GM23338 (cell line): ENCODE measurements around the gene RCE1. TPM values are rescaled to one million over a fixed set of nuclear protein-coding genes. Genes with fewer than 3 reads are reported as not detected.

Experiments used
- ATAC-seq: fragments of 200-7000 bp; cut with Tn5 transposase; 3 replicates; pipeline ENCODE4 v1.9.1; 2020
- DNase-seq: peaks from one replicate; pipeline ENCODE4 v3.0.0-alpha.2; 2015; ENCODE audit warnings: low spot score
- H2AFZ ChIP-seq: fragments of 200-600 bp; sonication (generic); 2 replicates; pipeline ENCODE4 v1.8.0; 2016; ENCODE audit warnings: antibody characterized with exemption, mild to moderate bottlenecking, moderate library complexity
- H3F3A ChIP-seq: fragments of 200-600 bp; sonication (generic); replicated peaks from 2 replicates; pipeline ENCODE4 v1.8.0; 2017; ENCODE audit warnings: antibody characterized with exemption, mixed run types, low read depth
- H3K27ac ChIP-seq: fragments of 200-600 bp; sonication (generic); 2 replicates; pipeline ENCODE4 v1.6.1; 2016; ENCODE audit warnings: low read depth
- H3K27me3 ChIP-seq: fragments of 200-600 bp; sonication (generic); 2 replicates; pipeline ENCODE4 v1.8.0; 2016; ENCODE audit warnings: mild to moderate bottlenecking, mixed run types, moderate library complexity; ENCODE audit not compliant: insufficient read depth
- H3K36me3 ChIP-seq: fragments of 200-600 bp; sonication (generic); 2 replicates; pipeline ENCODE4 v1.8.0; 2016; ENCODE audit warnings: mild to moderate bottlenecking; ENCODE audit not compliant: insufficient read depth
- H3K4me1 ChIP-seq: fragments of 200-600 bp; sonication (generic); 2 replicates; pipeline ENCODE4 v1.8.0; 2016; ENCODE audit warnings: mild to moderate bottlenecking, moderate library complexity; ENCODE audit not compliant: insufficient read depth
- H3K4me2 ChIP-seq: fragments of 200-600 bp; sonication (generic); 2 replicates; pipeline ENCODE4 v1.7.1; 2017; ENCODE audit warnings: mixed run types
- H3K4me3 ChIP-seq: fragments of 200-600 bp; sonication (generic); 2 replicates; pipeline ENCODE4 v1.6.1; 2016; ENCODE audit warnings: mixed run types
- H3K79me2 ChIP-seq: fragments of 200-600 bp; sonication (generic); replicated peaks from 2 replicates; pipeline ENCODE4 v1.8.0; 2017; ENCODE audit warnings: mild to moderate bottlenecking; ENCODE audit not compliant: insufficient read depth
- H3K9me2 ChIP-seq: fragments of 200-600 bp; sonication (generic); 2 replicates; pipeline ENCODE4 v1.8.0; 2017; ENCODE audit not compliant: insufficient read depth
- H4K20me1 ChIP-seq: fragments of 200-600 bp; sonication (generic); replicated peaks from 2 replicates; pipeline ENCODE4 v1.8.0; 2017; ENCODE audit warnings: mild to moderate bottlenecking; ENCODE audit not compliant: insufficient read depth
- H3K27ac Mint-ChIP-seq: 2 replicates; pipeline ENCODE4 v1.8.0; 2020; ENCODE audit warnings: inconsistent platforms, mild to moderate bottlenecking, moderate library complexity, mixed read lengths
- H3K27me3 Mint-ChIP-seq: 3 replicates; pipeline ENCODE4 v1.8.0; 2022; ENCODE audit warnings: low read depth, mild to moderate bottlenecking, moderate library complexity, mixed read lengths, inconsistent platforms; ENCODE audit not compliant: insufficient read depth, poor library complexity
- H3K36me3 Mint-ChIP-seq: 3 replicates; pipeline ENCODE4 v1.8.0; 2021; ENCODE audit warnings: low read depth, mild to moderate bottlenecking, inconsistent platforms, moderate library complexity, mixed read lengths
- H3K4me1 Mint-ChIP-seq: 3 replicates; pipeline ENCODE4 v1.8.0; 2020; ENCODE audit warnings: mild to moderate bottlenecking, inconsistent platforms, mixed read lengths
- H3K4me3 Mint-ChIP-seq: 3 replicates; pipeline ENCODE4 v1.8.0; 2021; ENCODE audit warnings: moderate library complexity, mild to moderate bottlenecking, inconsistent platforms, mixed read lengths
- H3K9me3 Mint-ChIP-seq: 3 replicates; pipeline ENCODE4 v1.8.0; 2020; ENCODE audit warnings: moderate library complexity, mild to moderate bottlenecking, inconsistent platforms, mixed read lengths
- CTCF ChIP-seq, 2 experiments: fragments of 200-600 bp in 1 of 2; sonication (generic) in 1 of 2; conservative IDR thresholded peaks; 2 replicates each; pipeline versions ENCODE4 v1.5.1 to v1.6.1; 2016 to 2017; ENCODE audit warnings: antibody characterized with exemption in 2 of 2, low read depth in 2 of 2, mild to moderate bottlenecking in 2 of 2, moderate library complexity in 1 of 2
- ETS1 ChIP-seq: IDR thresholded peaks from 2 replicates; pipeline ENCODE4 v1.6.1; 2016; ENCODE audit warnings: antibody characterized with exemption
- EZH2 ChIP-seq: fragments of 200-600 bp; sonication (generic); IDR thresholded peaks from one replicate; pipeline ENCODE4 v1.8.0; 2017; ENCODE audit warnings: antibody characterized with exemption, mild to moderate bottlenecking, low read depth; ENCODE audit not compliant: unreplicated experiment
- EZH2phosphoT487 ChIP-seq: fragments of 200-600 bp; sonication (generic); IDR thresholded peaks from one replicate; pipeline ENCODE4 v1.8.1; 2018; ENCODE audit warnings: antibody characterized with exemption; ENCODE audit not compliant: unreplicated experiment
- JUNB ChIP-seq: IDR thresholded peaks from one replicate; pipeline ENCODE4 v1.6.1; 2016; ENCODE audit warnings: antibody characterized with exemption; ENCODE audit not compliant: unreplicated experiment
- REST ChIP-seq: IDR thresholded peaks from one replicate; pipeline ENCODE4 v1.6.1; 2018; ENCODE audit warnings: antibody characterized with exemption; ENCODE audit not compliant: unreplicated experiment
- STAT1 ChIP-seq: IDR thresholded peaks from one replicate; pipeline ENCODE4 v1.6.1; 2016; ENCODE audit warnings: antibody characterized with exemption; ENCODE audit not compliant: unreplicated experiment
- ZNF462 ChIP-seq: fragments of 250-450 bp; sonication (Bioruptor Pico); IDR thresholded peaks from 2 replicates; pipeline ENCODE4 v1.5.0; 2020; ENCODE audit warnings: mild to moderate bottlenecking, moderate library complexity
- polyA plus RNA-seq: library from polyadenylated mRNA; unstranded; fragments of >200 nt; fragmentation: Nextera tagmentation; extraction: Ambion mirVana; gene quantifications from 2 replicates; pipeline ENCODE4 v1.2.1, GENCODE V29; 2016
- total RNA-seq: library from RNA; depleted of rRNA; stranded (reverse); fragments of >200 nt; shearing (Covaris generic); gene quantifications from 2 replicates; pipeline ENCODE4 v1.2.3, GENCODE V29; 2014

Gene RCE1
- total and polyA plus RNA-seq, 2 experiments from 2014 or later = 27.8 to 55.1 TPM

- no peak for TF ChIP-seq ZNF462 (CRISPR knock-in tag)
- no peak for TF ChIP-seq EZH2
- no peak for TF ChIP-seq ETS1
Measured at GRCh38 chr11:66866007-66866406, 22.8 kb downstream of the RCE1 start (continued).

GRCh38 chr11:66866511-66866986, 23.3 kb downstream of the RCE1 start:
- Histone ChIP-seq H3K27me3 (no peaks in the 10 kb centered on the region), H3K79me2 (no peaks in the 10 kb centered on the region), H3K4me3 (no peak overlapping the region), H2AFZ (no peak overlapping the region), H3F3A (no peaks in the 10 kb centered on the region), H3K9me2 (no peaks in the 10 kb centered on the region), H3K27ac (no peak overlapping the region), H4K20me1 (no peaks in the 10 kb centered on the region), H3K36me3 (no peaks in the 10 kb centered on the region), H3K4me2 (no peak overlapping the region), H3K4me1 (no peaks in the 10 kb centered on the region; the same call in 1 of the 2 replicates)
- TF ChIP-seq CTCF (conservative IDR thresholded peaks at IDR 0.05; ENCODE audit: low read depth in 2 of 2) (no peak), EZH2 (no peak), EZH2phosphoT487 (no peak), REST (no peak), STAT1 (no peak), ETS1 (no peak), JUNB (no peak)
- H3K4me3 Mint-ChIP-seq = no peak overlapping the region
- DNase-seq (no peak), ATAC-seq (no peak)
- H3K4me1 Mint-ChIP-seq = peaks cover 16% of the 10 kb centered on the region
- no peaks in the 10 kb centered on the region; the same call in 2 of the 3 replicates for H3K9me3 Mint-ChIP-seq
- H3K36me3 Mint-ChIP-seq = peaks cover 3% of the 10 kb centered on the region; the same call in 1 of the 3 replicates
- no peak overlapping the region for H3K27ac Mint-ChIP-seq
- H3K27me3 Mint-ChIP-seq = peaks cover 18% of the 10 kb centered on the region
